K562 (cell line): ENCODE results near the gene RASL12.

ENCODE experiments used
- CTCF ChIP-seq, 3 experiments: IDR thresholded peaks in 2 of 3; conservative IDR thresholded peaks in 1 of 3; 2 replicates each; pipeline ENCODE4 v1.5.1; 2011 to 2012; ENCODE audit warnings: low read length in 3 of 3, mild to moderate bottlenecking in 3 of 3, control low read depth in 2 of 3, improper control_type of control experiment in 1 of 3, inconsistent platforms in 1 of 3, low read depth in 1 of 3, mixed read lengths in 1 of 3, moderate library complexity in 1 of 3; ENCODE audit not compliant: insufficient read depth in 2 of 3
- ELF1 ChIP-seq: fragments of 200-800 bp; sonication (Bioruptor generic); IDR thresholded peaks from 2 replicates; pipeline ENCODE4 v1.6.1; 2016; ENCODE audit warnings: missing genetic modification characterization, missing compliant biosample characterization
- ESRRA ChIP-seq: fragments of 450-650 bp; IDR thresholded peaks from 2 replicates; pipeline ENCODE4 v1.6.1; 2014; ENCODE audit warnings: low read depth, mild to moderate bottlenecking, moderate library complexity, borderline replicate concordance
- JUND ChIP-seq, 2 experiments: IDR thresholded peaks; 2 replicates in 1 of 2; 3 replicates in 1 of 2; pipeline ENCODE4 v1.6.1; 2011; ENCODE audit warnings: borderline replicate concordance in 2 of 2, low read depth in 2 of 2, low read length in 2 of 2, improper control_type of control experiment in 1 of 2, missing biosample characterization in 1 of 2, missing genetic modification characterization in 1 of 2, missing genetic modification reagents in 1 of 2
- POLR2A ChIP-seq: fragments of 450-650 bp; conservative IDR thresholded peaks from 2 replicates; pipeline ENCODE4 v1.6.1; 2016
- PREB ChIP-seq: sonication (generic); formaldehyde crosslinking; IDR thresholded peaks from 2 replicates; pipeline ENCODE4 v1.8.1; 2023; ENCODE audit warnings: mild to moderate bottlenecking, missing genetic modification reagents
- ZNF274 ChIP-seq: IDR thresholded peaks from 2 replicates; pipeline ENCODE4 v1.6.1; 2011; ENCODE audit warnings: low read depth, mild to moderate bottlenecking, low read length, moderate library complexity, borderline replicate concordance
- TF ChIP-seq, protein P1 (sequence below): IDR thresholded peaks from 2 replicates; pipeline ENCODE4 v1.6.1; 2011; ENCODE audit not compliant: insufficient read length; ENCODE audit errors: extremely low read depth

DNA sequence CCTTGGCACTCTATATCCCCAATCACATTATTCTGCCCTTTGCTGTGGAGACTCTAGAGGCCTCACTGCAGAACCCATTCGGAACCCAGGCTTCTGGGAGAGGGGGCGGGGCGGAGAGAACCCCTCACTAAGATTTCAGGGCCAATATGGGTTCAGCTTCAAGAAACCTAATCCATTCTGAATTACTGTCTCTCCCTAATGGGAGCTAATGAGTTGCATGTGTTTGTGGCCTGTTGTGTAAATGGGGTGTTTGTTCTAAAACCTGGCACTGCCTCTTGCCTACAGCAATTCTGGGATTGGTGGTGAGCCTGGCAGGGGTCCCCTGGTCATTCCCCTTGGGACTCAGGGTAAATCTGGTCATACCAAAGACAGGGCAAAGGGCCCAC is 605 bp upstream of the RASL12 start:
- no peak for TF ChIP-seq ZNF274
- no peak for TF ChIP-seq POLR2A
- no peak for TF ChIP-seq ESRRA
- TF ChIP-seq CTCF (IDR thresholded peaks at IDR 0.05 in 2 of 3, conservative IDR thresholded peaks at IDR 0.05 in 1 of 3; ENCODE audit: insufficient read depth in 2 of 3, low read depth in 1 of 3, low read length in 3 of 3) = no peak
- TF ChIP-seq ELF1 (tag) = no peak
- TF ChIP-seq, protein P1, sequence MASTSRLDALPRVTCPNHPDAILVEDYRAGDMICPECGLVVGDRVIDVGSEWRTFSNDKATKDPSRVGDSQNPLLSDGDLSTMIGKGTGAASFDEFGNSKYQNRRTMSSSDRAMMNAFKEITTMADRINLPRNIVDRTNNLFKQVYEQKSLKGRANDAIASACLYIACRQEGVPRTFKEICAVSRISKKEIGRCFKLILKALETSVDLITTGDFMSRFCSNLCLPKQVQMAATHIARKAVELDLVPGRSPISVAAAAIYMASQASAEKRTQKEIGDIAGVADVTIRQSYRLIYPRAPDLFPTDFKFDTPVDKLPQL = no peak
- no peak for TF ChIP-seq JUND (IDR thresholded peaks at IDR 0.05; ENCODE audit: borderline replicate concordance, low read depth, low read length)
- no peak for TF ChIP-seq JUND (tag; IDR thresholded peaks at IDR 0.05; ENCODE audit: borderline replicate concordance, low read depth, low read length)
- TF ChIP-seq PREB (CRISPR knock-in tag) = no peak
